Thyroid gland (tissue), 4 donors: ENCODE measurements around the gene GLRX5.

Source experiments
- CTCF ChIP-seq, 6 experiments: fragments of 200-600 bp in 3 of 6; fragments of 450-650 bp in 3 of 6; sonication (generic) in 3 of 6; IDR thresholded peaks; one replicate each; pipeline ENCODE4 v1.5.1; 2016 to 2019; ENCODE audit warnings: antibody characterized with exemption in 6 of 6, mild to moderate bottlenecking in 2 of 6, inconsistent platforms in 1 of 6, moderate library complexity in 1 of 6
- POLR2A ChIP-seq, 2 donors: fragments of 450-650 bp; IDR thresholded peaks; one replicate each; pipeline ENCODE4 v1.6.1; 2017; ENCODE audit warnings: antibody characterized with exemption in 2 of 2, mild to moderate bottlenecking in 2 of 2, moderate library complexity in 1 of 2

GRCh38 chr14:95486875-95487668, 47.8 kb upstream of the GLRX5 start:
- TF ChIP-seq POLR2A (IDR thresholded peaks at IDR 0.05) (no peak), CTCF (IDR thresholded peaks at IDR 0.05) (no peak)
